Kidney (tissue), 14 donors: ENCODE data around the gene DQX1. TPM values are rescaled to one million over a fixed set of nuclear protein-coding genes. Genes with fewer than 3 reads are reported as not detected.

Experiments
- DNase-seq, 5 donors: peaks; one replicate each; pipeline ENCODE4 v3.0.0-alpha.2; 2013 to 2020
- FAIRE-seq: peaks from 2 replicates; lab custom pipeline; 2012; peaks lifted over from hg19 to GRCh38; lab: Jason Lieb, UNC
- H3K27ac ChIP-seq, 2 donors: one replicate each; pipeline ENCODE4 v1.7.0; 2013; ENCODE audit warnings: low read depth in 2 of 2, low read length in 2 of 2, inconsistent platforms in 1 of 2
- H3K27me3 ChIP-seq: one replicate; pipeline ENCODE4 v1.7.1; 2013; ENCODE audit warnings: low read length, inconsistent platforms; ENCODE audit not compliant: control insufficient read depth, insufficient read depth
- H3K36me3 ChIP-seq, 3 donors: one replicate each; pipeline versions ENCODE4 v1.7.0 to v1.7.1; 2013; ENCODE audit warnings: low read length in 3 of 3, control low read depth in 1 of 3, inconsistent platforms in 1 of 3; ENCODE audit not compliant: insufficient read depth in 3 of 3, control insufficient read depth in 2 of 3
- H3K4me1 ChIP-seq, 3 donors: one replicate each; pipeline versions ENCODE4 v1.7.0 to v1.7.1; 2013; ENCODE audit warnings: low read length in 3 of 3, inconsistent platforms in 1 of 3, low read depth in 1 of 3; ENCODE audit not compliant: control insufficient read depth in 2 of 3, insufficient read depth in 2 of 3
- H3K4me3 ChIP-seq, 3 donors: one replicate each; pipeline versions ENCODE4 v1.7.0 to v1.8.1; 2013; ENCODE audit warnings: low read length in 3 of 3, control low read depth in 1 of 3, inconsistent platforms in 1 of 3
- H3K9ac ChIP-seq, 3 donors: one replicate each; pipeline versions ENCODE4 v1.7.0 to v1.7.1; 2013; ENCODE audit warnings: low read length in 3 of 3, control low read depth in 1 of 3, inconsistent platforms in 1 of 3
- H3K9me3 ChIP-seq, 3 donors: one replicate each; pipeline versions ENCODE4 v1.7.0 to v1.7.1; 2013; ENCODE audit warnings: low read length in 3 of 3, control low read depth in 1 of 3, inconsistent platforms in 1 of 3; ENCODE audit not compliant: control insufficient read depth in 2 of 3, insufficient read depth in 1 of 3
- intact Hi-C: fragments of 100-400 bp; cut with DNase I; formaldehyde crosslinking; loops from one replicate; pipeline ENCODE4 v1.11.1; 2022
- polyA plus RNA-seq: library from polyadenylated mRNA; stranded (reverse); fragments of 350-450 nt; fragmentation: Illumina TruSeq; extraction: RNeasy Lipid Tissue Mini Kit (QIAGEN cat#74804); gene quantifications from one replicate; pipeline ENCODE4 v1.2.3, GENCODE V29; 2014; ENCODE audit warnings: low read depth, low replicate concordance; ENCODE audit not compliant: insufficient read depth
- total RNA-seq: library from RNA; stranded (reverse); fragmentation: NEBNext Ultra II Directional; extraction: Animal tissue kit (Norgen Biotek cat#: 25700); gene quantifications from one replicate; pipeline ENCODE4 v1.2.1, GENCODE V29; 2021
- TF ChIP-seq, protein P1 (sequence below): IDR thresholded peaks from 3 replicates; pipeline ENCODE4 v1.5.1; 2012; ENCODE audit warnings: mild to moderate bottlenecking, moderate library complexity, borderline replicate concordance; ENCODE audit not compliant: insufficient read depth; ENCODE audit errors: extremely low read depth
- donor health status: control.
- donor health status: control.
- donor health status: control.
- donor health status: control.
- donor health status: control.
- donor health status: DM: yes; HTN: yes; CAD: no.
- donor health status: Normal renal cell carcinoma (clear cell type).

The DQX1 gene
- total and polyA plus RNA-seq, 2 donors from 2014 or later: not detected

DNA sequence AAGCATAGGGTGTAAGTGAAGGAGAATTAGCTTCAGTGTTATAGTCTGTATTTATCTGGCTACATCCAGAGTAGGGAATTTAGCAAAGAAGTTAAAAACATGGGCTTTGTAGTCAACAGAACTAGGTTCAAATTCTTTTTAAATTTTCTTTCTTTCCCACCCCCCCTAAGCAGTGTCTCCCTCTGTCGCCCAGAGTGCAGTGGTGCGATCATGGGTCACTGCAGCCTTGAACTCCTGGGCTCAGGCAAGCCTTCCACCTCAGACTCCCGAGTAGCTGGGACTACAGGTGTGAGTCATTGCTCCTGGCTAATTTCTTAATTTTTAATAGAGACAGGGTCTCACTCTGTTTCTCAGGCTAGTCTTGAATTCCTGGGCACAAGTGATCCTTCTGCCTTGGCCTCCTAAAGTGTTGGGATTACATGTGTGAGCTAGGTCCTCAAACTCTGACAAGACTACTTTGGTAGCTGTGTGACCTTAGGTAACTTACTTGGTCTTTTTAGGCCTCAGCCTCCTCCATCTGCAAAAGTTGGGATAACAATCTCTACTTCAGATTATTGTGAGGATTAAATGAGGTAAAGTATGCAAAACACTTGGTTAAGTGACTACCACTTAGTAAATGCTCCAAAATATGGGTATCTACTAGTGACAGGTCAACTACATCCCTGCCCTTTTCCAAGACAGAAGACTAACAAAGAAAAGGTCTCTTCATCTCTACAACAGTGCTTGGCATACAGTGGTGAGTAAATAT, 46.3 kb upstream of the DQX1 start:
- TF ChIP-seq, protein P1, sequence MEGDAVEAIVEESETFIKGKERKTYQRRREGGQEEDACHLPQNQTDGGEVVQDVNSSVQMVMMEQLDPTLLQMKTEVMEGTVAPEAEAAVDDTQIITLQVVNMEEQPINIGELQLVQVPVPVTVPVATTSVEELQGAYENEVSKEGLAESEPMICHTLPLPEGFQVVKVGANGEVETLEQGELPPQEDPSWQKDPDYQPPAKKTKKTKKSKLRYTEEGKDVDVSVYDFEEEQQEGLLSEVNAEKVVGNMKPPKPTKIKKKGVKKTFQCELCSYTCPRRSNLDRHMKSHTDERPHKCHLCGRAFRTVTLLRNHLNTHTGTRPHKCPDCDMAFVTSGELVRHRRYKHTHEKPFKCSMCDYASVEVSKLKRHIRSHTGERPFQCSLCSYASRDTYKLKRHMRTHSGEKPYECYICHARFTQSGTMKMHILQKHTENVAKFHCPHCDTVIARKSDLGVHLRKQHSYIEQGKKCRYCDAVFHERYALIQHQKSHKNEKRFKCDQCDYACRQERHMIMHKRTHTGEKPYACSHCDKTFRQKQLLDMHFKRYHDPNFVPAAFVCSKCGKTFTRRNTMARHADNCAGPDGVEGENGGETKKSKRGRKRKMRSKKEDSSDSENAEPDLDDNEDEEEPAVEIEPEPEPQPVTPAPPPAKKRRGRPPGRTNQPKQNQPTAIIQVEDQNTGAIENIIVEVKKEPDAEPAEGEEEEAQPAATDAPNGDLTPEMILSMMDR: peak; percentile 2
- H3K27me3 ChIP-seq: no peaks in the 10 kb centered on the region
- H3K9ac ChIP-seq: no peak overlapping the region
- no peak overlapping the region for H3K4me3 ChIP-seq
- intact Hi-C loops: no loop called here
- no peak for FAIRE-seq
- no peak for DNase-seq
- no peaks in the 10 kb centered on the region for H3K4me1 ChIP-seq
- no peak overlapping the region for H3K27ac ChIP-seq
- H3K36me3 ChIP-seq: no peaks in the 10 kb centered on the region
- H3K9me3 ChIP-seq: no peaks in the 10 kb centered on the region

GRCh38 chr2:74571058-74571457, 45.0 kb upstream of the DQX1 start:
- Histone ChIP-seq H3K4me1 (no peaks in the 10 kb centered on the region), H3K27ac (no peak overlapping the region), H3K9ac (no peak overlapping the region), H3K27me3 (no peaks in the 10 kb centered on the region), H3K4me3 (no peak overlapping the region), H3K9me3 (no peaks in the 10 kb centered on the region), H3K36me3 (no peaks in the 10 kb centered on the region)
- TF ChIP-seq, protein P1: no peak
- no peak for FAIRE-seq
- no peak for DNase-seq
- intact Hi-C loops: no loop called here

- H3K4me3 ChIP-seq: no peak overlapping the region
- H3K9ac ChIP-seq: no peak overlapping the region
- FAIRE-seq (no peak), DNase-seq (no peak)
- no peaks in the 10 kb centered on the region for H3K4me1 ChIP-seq
- no peaks in the 10 kb centered on the region for H3K36me3 ChIP-seq
- intact Hi-C loops: no loop called here
- TF ChIP-seq, protein P1: no peak
- H3K9me3 ChIP-seq: no peaks in the 10 kb centered on the region
- H3K27ac ChIP-seq: no peak overlapping the region
- H3K27me3 ChIP-seq: no peaks in the 10 kb centered on the region
Observed at GRCh38 chr2:74569686-74570085, 43.7 kb upstream of the DQX1 start.
